HG03196 (cell line): ENCODE results near the gene C1QTNF8.

Experiments used
- ATAC-seq: cut with Tn5 transposase; IDR thresholded peaks from one replicate; pipeline ENCODE4 v1.9.1; 2021; ENCODE audit not compliant: unreplicated experiment

The C1QTNF8 gene

DNA sequence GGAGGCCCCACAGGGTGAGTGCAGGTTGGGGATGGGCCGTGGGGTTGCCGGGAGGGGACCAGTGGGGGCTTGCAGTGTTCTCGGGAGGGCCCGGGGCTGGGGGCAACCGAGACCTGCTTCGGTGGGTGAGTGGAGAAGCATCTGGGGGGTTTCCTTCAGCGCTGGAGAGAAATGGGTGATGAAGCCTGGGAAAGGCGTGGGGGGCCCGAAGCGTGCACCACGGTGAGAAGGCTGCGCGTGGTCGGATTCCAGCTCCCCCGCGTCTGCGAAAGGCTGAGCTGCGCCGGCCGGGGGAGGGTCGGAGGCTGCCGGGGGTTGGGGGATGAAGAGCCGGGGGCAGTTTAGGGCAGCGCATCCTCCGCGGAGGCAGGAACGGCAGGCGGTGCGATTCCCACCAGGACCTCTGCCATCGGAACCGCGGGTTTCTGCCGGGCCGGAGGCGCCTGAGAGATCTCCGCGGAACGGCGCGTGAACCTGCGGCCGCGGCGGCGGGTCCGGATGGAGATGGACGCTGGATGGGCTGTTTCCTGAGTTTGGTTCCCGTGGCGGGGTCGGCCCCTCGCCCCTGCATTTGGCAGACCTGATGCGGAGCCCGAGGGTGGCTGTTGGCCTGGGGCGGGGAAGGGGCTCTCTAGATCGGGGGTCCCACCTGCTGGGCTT, 30.4 kb downstream of the C1QTNF8 start:
- no peak for ATAC-seq

GRCh38 chr16:1063728-1064127, 32.3 kb downstream of the C1QTNF8 start:
- no peak for ATAC-seq

GRCh38 chr16:1062895-1063294, 33.1 kb downstream of the C1QTNF8 start:
- no peak for ATAC-seq

DNA sequence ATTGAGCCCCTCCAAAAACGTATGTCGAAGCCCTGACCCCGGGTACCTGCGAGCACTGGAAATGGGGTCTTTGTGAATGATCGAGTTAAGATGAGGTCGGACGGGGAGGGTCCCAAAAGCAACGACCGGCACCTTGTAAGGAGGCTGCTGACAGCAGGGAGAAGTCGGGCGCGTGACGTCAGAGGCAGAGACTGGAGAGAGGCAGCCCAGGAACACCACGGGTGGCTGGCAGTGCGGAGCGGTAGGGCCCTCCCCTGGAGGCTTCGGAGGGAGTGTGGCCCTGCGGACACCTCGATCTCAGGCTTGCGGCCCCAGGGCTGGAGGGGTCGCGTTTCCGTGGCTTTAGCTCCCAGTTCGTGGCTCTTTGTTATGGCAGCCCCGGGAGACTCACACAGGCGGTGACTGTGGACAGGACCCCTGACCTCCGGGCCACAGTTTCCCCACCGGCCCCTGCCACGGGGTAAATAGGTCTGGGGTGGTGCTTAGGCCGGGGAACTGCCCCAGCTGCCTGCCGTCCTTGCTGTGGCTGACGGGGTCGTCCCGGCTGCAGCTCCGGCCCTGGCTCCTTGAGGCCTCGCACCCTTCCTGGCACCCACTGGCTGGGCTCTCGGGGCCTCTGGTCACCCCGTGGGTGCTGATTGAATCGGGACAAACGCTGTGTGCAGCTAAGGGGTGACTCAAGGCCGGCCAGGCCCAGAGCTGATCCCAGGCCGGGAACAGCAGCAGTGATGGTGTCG, 34.1 kb downstream of the C1QTNF8 start:
- no peak for ATAC-seq

- ATAC-seq = no peak
These were observed 35.4 kb downstream of the C1QTNF8 start for GRCh38 chr16:1060416-1061340.

GRCh38 chr16:1059310-1059709, 36.7 kb downstream of the C1QTNF8 start:
- no peak for ATAC-seq

GRCh38 chr16:1058216-1058615, 37.8 kb downstream of the C1QTNF8 start:
- no peak for ATAC-seq

GRCh38 chr16:1057252-1057932, 38.7 kb downstream of the C1QTNF8 start:
- ATAC-seq = no peak

GRCh38 chr16:1056196-1056595, 39.8 kb downstream of the C1QTNF8 start:
- ATAC-seq = no peak

DNA sequence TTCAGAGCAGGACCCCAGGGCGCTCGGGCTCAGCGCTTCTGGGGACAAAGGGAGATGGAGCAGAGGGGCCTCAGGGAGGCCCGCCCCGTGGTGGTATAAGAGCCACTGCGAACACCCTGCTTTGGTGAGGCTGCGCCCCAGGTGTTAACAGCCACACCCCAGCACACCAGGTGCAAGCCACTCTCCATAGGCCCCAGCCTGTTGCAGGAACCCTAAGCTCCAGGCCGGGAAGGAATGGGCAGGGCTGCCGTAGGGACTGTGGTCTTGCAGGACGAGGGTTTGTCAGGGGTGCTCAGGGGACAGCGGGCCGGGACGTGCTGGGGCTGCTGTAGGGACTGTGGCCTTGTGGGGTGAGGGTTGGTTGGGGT, 40.5 kb downstream of the C1QTNF8 start:
- ATAC-seq = no peak

GRCh38 chr16:1054660-1055556, 41.1 kb downstream of the C1QTNF8 start:
- no peak for ATAC-seq

DNA sequence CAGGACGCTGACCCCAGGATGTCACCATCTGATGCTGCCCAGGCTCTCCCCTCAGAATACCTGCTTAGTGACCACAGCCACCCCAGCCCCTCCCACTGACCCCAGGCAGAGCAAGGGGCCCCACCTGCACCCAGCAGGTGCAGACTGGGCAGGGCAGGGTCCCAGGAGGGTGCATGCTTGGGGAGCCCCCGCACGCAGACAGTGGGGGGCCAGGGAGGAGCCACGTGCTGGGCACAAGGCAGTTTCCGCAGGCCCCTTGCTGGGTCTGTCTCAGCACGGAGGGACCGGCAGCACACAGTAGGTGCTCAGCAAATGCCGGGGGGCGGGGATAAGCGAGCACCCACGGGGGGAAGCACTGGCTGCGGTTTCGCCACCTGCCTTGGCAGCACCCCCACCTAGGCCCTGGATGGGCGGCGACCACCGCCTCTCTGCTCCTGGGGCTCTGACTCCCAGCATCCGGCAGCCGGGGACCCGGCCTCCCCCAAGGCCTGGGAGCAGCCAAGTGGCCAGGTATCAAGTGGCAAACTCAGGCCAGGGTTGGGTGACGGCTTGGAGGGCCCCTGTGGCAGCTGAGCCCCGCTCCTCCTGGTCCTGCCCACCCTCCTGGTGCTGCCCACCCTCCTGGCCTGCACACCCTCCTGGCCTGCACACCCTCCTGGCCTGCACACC, 42.2 kb downstream of the C1QTNF8 start:
- ATAC-seq = no peak

- no peak for ATAC-seq
These were observed 42.9 kb downstream of the C1QTNF8 start for GRCh38 chr16:1053121-1053521.

- no peak for ATAC-seq
These were observed 43.3 kb downstream of the C1QTNF8 start for GRCh38 chr16:1052721-1053120.

GRCh38 chr16:1051446-1051845, 44.6 kb downstream of the C1QTNF8 start:
- no peak for ATAC-seq

DNA sequence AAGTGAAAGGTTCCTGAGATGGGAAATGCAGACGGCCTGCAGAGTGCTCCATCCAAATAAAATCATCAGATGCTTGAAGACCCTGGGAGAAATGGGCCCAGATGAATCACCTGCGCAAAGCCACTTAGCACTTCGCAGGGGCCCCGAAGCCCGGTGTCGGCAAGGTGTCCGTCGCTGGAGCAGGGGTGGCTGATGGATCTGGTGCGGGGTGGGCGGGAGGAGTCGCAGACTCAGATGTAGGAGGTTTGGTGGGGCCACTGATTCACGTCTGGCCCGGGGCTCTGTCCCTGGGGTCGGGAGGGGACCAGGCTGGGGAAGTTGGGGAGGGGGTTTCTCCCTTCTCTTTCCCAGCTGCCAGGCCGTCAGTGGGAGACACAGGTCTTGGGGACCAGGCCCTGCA, 45.1 kb downstream of the C1QTNF8 start:
- no peak for ATAC-seq

DNA sequence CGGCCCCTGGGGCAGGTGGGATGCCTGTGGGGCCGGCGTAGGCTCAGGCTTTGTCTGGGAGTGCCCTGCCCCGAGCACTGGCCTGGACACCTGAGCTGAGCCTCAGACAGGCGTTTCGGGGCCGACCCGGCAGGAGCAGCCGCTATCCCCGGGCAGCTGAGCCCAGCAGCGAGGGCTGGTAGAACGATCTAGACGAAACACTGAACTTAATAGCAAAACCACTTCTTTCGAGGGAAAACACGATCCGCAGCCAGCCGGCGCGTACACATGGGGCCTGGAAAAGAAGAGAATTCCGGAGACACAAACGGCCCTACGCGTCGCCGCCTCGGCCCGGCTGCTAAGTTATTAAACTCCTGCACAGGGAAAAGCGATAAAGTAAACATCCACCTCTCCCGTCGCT, 45.5 kb downstream of the C1QTNF8 start:
- ATAC-seq = no peak

- no peak for ATAC-seq
These were observed 46.1 kb downstream of the C1QTNF8 start for GRCh38 chr16:1049976-1050247.

GRCh38 chr16:1049113-1049975, 46.7 kb downstream of the C1QTNF8 start:
- ATAC-seq = no peak
